SK-N-DZ (cell line): ENCODE results near the gene PLPP3.

ENCODE experiments used
- DNase-seq: peaks from one replicate; pipeline ENCODE4 v3.0.0-alpha.2; 2015; ENCODE audit warnings: low spot score

PLPP3 gene

GRCh38 chr1:56576880-56577405, 2.4 kb downstream of the PLPP3 start:
- no peak for DNase-seq

- no peak for DNase-seq
Observed at GRCh38 chr1:56575865-56576264, 3.5 kb downstream of the PLPP3 start.

GRCh38 chr1:56574794-56575193, 4.6 kb downstream of the PLPP3 start:
- DNase-seq: no peak

GRCh38 chr1:56573311-56573710, 6.1 kb downstream of the PLPP3 start:
- DNase-seq: peak; percentile 82

GRCh38 chr1:56572334-56573050, 6.9 kb downstream of the PLPP3 start:
- no peak for DNase-seq

- DNase-seq: no peak
Observed at GRCh38 chr1:56571448-56571847, 7.9 kb downstream of the PLPP3 start.

GRCh38 chr1:56570924-56571372, 8.4 kb downstream of the PLPP3 start:
- DNase-seq: no peak

- no peak for DNase-seq
Observed at GRCh38 chr1:56569661-56570060, 9.7 kb downstream of the PLPP3 start.

- DNase-seq: no peak
Observed at GRCh38 chr1:56566994-56567393, 12.4 kb downstream of the PLPP3 start.

- no peak for DNase-seq
Observed at GRCh38 chr1:56566061-56566744, 13.2 kb downstream of the PLPP3 start.

- no peak for DNase-seq
Observed at GRCh38 chr1:56564615-56565014, 14.7 kb downstream of the PLPP3 start.

GRCh38 chr1:56563568-56563967, 15.8 kb downstream of the PLPP3 start:
- no peak for DNase-seq

- no peak for DNase-seq
Observed at GRCh38 chr1:56562891-56563452, 16.4 kb downstream of the PLPP3 start.

- no peak for DNase-seq
Observed at GRCh38 chr1:56561227-56562019, 17.9 kb downstream of the PLPP3 start.

GRCh38 chr1:56557746-56558145, 21.6 kb downstream of the PLPP3 start:
- DNase-seq: no peak

- DNase-seq: no peak
Observed at GRCh38 chr1:56555448-56555847, 23.9 kb downstream of the PLPP3 start.

- DNase-seq: no peak
Observed at GRCh38 chr1:56553046-56553445, 26.3 kb downstream of the PLPP3 start.

- no peak for DNase-seq
Observed at GRCh38 chr1:56552349-56552748, 27.0 kb downstream of the PLPP3 start.

GRCh38 chr1:56551691-56552090, 27.7 kb downstream of the PLPP3 start:
- DNase-seq: no peak

- no peak for DNase-seq
Observed at GRCh38 chr1:56550859-56551188, 28.5 kb downstream of the PLPP3 start.

- DNase-seq: no peak
Observed at GRCh38 chr1:56550138-56550858, 29.1 kb downstream of the PLPP3 start.
